ENCODE data around the gene SHCBP1. TPM values are rescaled to one million over a fixed set of nuclear protein-coding genes. Genes with fewer than 3 reads are reported as not detected.

Gene SHCBP1
- total and polyA plus RNA-seq, 2 donors (not counting 1 experiment from before 2014, with no cell fraction given), result 1.1 to 1.7 TPM

DNA sequence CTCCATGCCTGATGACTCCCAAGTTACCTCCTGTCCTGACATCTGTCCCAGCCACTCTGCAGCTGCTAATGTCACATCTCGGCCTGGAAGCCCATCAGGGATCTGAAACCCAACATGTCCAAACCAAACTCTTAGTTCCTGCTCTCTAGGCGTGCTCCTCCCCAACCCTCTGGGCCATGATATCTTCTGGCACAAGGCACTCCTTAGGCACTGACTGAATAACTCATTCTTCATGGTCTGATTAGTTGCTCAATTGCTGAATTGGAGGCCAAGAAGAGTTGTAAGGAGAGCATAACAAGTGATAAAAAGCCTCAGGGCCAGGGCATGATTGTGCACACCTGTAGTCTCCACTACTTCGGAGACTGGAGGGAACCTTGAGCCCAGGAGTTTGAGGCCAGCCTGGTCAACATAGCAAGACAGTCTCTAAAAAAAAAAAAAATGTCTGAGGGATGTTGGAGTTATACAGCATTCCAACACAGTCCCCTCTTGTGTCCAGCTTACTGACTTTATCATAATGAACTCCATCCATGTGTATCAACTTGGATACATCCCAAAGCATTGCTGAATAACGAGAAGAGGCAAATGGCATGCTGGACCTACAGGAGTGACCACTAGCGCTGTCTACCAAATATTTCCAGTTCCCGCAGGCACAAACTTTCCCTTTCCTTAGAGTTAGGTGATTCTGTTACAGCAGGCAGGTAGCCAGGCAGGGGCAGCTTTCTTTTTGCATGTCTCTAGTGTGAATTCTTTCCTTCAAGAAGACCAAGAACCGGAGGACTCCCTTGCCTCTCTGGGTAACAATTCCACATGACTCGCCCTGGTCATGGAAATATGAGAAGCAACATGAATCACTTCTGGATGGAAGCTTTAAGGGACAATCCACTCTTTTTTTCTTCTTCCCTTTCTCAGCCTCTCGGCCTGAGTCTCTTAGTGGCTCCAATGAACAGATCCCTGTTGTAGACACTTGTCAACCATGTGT is 18.1 kb upstream of the SHCBP1 start:
- Histone ChIP-seq H2AFZ (ENCODE audit: insufficient read depth, low read depth, low read length, poor library complexity, severe bottlenecking) (no peak overlapping the region), H3K27me3 (replicated peaks in 1 of 4; ENCODE audit: control extremely low read depth in 1 of 4, control insufficient read depth in 3 of 4, insufficient read depth in 4 of 4, low read length in 3 of 4) (no peaks in the 10 kb centered on the region), H3K9me3 (ENCODE audit: control extremely low read depth in 1 of 3, control insufficient read depth in 2 of 3, insufficient read depth in 1 of 3, low read length in 2 of 3) (peaks cover 0 to 7% (median 0%) of the 10 kb centered on the region in 3 donors), H3K9ac (ENCODE audit: low read length) (no peak overlapping the region), H3K27ac (ENCODE audit: low read length in 2 of 2) (no peak overlapping the region), H3K4me2 (replicated peaks; ENCODE audit: low read depth, low read length, poor library complexity, severe bottlenecking) (no peak overlapping the region), H3K79me2 (ENCODE audit: control insufficient read depth, insufficient read depth, low read length) (no peaks in the 10 kb centered on the region), H3K4me3 (ENCODE audit: control extremely low read depth in 1 of 5, extremely low read depth in 1 of 5, insufficient read depth in 1 of 5, low read depth in 2 of 5, low read length in 4 of 5) (no peak overlapping the region), H3K4me1 (ENCODE audit: control insufficient read depth in 2 of 2, insufficient read depth in 2 of 2, low read length in 2 of 2) (no peaks in the 10 kb centered on the region), H3K36me3 (replicated peaks in 1 of 2; ENCODE audit: control extremely low read depth in 1 of 2, control insufficient read depth in 1 of 2, extremely low read depth in 1 of 2, insufficient read depth in 2 of 2, low read length in 1 of 2) (no peaks in the 10 kb centered on the region), H4K20me1 (ENCODE audit: control insufficient read depth, insufficient read depth, low read length, poor library complexity, severe bottlenecking) (no peaks in the 10 kb centered on the region)
- H3K4me1 Mint-ChIP-seq, result no peaks in the 10 kb centered on the region
- TF ChIP-seq, protein P1, sequence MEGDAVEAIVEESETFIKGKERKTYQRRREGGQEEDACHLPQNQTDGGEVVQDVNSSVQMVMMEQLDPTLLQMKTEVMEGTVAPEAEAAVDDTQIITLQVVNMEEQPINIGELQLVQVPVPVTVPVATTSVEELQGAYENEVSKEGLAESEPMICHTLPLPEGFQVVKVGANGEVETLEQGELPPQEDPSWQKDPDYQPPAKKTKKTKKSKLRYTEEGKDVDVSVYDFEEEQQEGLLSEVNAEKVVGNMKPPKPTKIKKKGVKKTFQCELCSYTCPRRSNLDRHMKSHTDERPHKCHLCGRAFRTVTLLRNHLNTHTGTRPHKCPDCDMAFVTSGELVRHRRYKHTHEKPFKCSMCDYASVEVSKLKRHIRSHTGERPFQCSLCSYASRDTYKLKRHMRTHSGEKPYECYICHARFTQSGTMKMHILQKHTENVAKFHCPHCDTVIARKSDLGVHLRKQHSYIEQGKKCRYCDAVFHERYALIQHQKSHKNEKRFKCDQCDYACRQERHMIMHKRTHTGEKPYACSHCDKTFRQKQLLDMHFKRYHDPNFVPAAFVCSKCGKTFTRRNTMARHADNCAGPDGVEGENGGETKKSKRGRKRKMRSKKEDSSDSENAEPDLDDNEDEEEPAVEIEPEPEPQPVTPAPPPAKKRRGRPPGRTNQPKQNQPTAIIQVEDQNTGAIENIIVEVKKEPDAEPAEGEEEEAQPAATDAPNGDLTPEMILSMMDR (IDR thresholded peaks at IDR 0.05), result no peak
- no peak for TF ChIP-seq EZH2 (IDR thresholded peaks at IDR 0.05; ENCODE audit: borderline replicate concordance, insufficient read depth, low read depth, low read length, poor library complexity, severe bottlenecking)
- no peak overlapping the region for H3K27ac Mint-ChIP-seq
- ATAC-seq (ENCODE audit: low read depth) (no peak), DNase-seq (no peak)
- WGBS (ENCODE audit: insufficient coverage), result 100% methylated on average over 5 of the region's 9 CpGs
- ChIA-PET POLR2A (no interaction called here), CTCF (no interaction called here)
- no peak overlapping the region for H3K4me3 Mint-ChIP-seq
- H3K27me3 Mint-ChIP-seq, result no peaks in the 10 kb centered on the region
- intact Hi-C loops (cut with micrococcal nuclease), result no loop called here
- H3K9me3 Mint-ChIP-seq (ENCODE audit: insufficient read depth), result peaks cover 7% of the 10 kb centered on the region
